TTC549 (cell line): ENCODE measurements around the gene COL4A3.
"Not testable (repeated sequence)": the region's sequence is repeated elsewhere in the genome, so short reads cannot be mapped to it uniquely, and the experiment has no call there.

Source experiments
- FAIRE-seq: peaks from 2 replicates; lab custom pipeline; 2012; peaks lifted over from hg19 to GRCh38; lab: Jason Lieb, UNC

Gene COL4A3

DNA sequence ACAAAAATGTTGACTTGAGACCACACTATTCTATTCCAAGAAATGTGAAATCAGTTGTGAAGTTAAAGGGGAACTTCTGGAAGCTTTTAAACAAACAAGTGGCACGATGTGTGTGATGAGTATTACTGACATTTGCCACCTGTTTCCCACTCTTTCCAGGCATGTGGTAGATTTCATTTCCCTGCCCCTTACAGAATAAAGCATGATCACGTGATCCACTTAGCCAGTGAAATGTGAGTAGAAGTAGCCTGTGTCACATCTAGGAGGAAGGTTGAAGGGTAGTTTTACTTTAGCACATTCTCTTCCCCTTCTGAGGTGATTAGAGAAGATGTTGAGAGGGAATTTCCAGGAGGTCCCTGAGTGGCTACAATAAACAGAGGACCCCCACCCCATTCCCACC is 4.3 kb upstream of the COL4A3 start:
- FAIRE-seq, result no peak

DNA sequence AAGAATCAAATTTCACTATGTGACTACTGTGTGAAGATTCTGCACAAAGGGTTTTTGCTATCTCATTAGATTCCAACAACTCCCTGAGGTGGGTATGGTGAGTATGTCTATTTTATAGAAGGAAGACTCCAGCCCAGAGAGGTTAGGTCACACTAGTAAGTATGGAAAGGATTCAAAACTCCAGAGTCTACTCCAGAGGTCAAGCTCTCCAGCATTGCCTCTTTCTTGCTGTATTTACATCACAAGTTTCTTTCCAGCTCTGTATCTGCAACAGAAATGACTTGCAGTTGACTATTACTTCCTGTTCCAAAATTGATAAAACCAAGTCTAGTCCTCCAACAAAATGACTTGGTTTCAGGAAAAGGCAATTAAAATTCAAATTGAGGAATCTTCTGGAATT is 2.5 kb upstream of the COL4A3 start:
- no peak for FAIRE-seq

DNA sequence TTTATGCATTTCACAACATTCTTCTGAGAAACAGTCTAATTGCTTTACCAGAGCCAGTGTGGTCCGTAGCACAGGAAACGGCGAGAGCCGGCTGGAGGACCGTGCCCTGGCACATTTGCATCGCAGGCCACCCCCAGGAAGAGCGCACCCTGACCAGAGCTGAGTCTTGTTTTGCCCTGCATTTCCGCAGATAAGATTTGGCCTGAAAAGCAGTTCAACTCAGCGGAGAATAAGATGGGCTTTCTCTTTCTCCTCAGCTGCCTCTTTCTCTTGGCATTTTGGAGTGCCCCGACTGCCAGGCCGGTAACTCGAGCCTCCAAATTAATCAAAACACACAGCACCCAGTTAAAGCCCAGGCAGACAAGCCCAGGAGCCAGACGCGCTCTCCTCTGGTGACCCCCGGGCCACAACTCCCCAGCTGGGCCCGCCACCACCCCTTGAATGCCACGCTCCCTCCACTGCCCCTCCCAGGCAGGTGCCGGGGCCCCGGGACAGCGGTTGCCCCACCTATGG is 883 bp upstream of the COL4A3 start:
- FAIRE-seq, result no peak

DNA sequence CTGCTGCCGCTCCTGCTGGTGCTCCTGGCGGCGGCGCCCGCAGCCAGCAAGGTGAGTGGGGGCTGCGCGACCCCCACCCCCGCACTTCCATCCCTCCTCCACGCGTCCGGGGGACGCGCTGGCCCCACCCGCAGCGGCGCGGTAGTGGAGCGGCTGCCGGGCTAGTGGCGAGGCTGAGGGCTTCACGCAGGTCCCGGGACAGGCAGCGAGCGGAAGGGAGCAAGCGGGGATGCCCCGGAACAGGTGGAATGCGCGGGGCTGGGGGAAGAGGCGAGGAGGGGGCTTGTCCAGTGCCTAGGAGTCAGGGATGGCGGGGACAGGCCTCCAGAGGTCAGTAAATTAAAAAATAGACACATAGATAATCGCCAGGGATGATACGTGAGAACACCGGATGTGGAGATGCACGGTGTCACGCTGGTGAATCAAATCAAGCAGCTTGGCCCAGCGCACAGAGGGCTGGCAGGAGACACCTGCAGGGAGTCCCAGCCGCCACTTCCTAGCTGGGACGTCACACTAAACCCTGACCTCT is 403 bp downstream of the COL4A3 start:
- no peak for FAIRE-seq

DNA sequence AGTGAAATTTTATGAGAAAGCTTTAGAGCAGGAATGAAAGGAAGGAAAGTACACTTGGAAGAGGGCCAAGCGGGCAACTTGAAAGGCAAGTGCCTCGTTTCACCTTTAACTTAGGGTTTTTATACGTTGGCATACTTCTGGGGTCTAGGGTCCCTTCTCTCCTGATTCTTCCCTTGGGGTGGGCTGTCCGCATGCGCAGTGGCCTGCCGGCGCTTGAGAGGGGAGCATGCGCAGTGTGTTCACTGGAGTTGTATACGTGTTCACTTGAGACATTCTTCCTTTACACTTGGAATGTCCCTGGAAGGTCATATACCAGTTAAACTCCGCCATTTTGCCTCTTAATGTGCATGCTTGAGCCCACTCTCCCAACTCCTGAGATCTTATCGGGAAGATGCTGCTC is 7.4 kb downstream of the COL4A3 start:
- not testable (repeated sequence) for FAIRE-seq

DNA sequence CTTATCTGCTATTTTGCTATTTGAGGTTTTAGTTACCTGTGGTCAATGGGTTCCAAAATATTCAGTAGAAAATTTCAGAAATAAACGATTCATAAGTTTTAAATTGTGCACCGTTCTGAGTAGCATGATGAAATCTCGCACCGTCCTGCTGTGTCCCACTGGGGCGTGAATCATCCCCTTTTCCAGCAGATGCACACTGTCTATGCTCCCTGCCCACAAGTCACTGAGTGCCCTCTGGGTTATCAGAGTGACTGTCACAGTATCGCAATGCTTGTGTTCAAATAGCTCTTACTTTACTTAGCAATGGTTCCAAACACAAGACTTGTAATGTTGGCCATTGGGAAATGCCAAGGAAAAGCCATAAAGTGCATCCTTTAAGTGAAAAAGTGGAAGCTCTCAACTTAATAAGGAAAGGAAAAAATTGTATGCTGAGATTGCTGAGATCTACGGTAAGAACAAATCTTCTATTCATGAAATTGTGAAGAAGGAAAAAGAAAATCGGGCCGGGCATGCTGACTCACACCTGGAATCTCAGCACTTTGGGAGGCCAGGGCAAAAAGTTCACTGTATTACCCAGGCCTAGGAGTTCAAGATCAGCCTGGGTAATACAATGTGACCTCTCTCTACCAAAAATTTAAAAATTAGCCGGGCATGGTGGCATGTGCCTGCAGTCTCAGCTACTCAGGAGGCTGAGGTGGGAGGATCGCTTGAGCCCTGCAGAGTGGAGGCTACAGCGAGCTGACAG is 13.3 kb downstream of the COL4A3 start:
- no peak for FAIRE-seq

DNA sequence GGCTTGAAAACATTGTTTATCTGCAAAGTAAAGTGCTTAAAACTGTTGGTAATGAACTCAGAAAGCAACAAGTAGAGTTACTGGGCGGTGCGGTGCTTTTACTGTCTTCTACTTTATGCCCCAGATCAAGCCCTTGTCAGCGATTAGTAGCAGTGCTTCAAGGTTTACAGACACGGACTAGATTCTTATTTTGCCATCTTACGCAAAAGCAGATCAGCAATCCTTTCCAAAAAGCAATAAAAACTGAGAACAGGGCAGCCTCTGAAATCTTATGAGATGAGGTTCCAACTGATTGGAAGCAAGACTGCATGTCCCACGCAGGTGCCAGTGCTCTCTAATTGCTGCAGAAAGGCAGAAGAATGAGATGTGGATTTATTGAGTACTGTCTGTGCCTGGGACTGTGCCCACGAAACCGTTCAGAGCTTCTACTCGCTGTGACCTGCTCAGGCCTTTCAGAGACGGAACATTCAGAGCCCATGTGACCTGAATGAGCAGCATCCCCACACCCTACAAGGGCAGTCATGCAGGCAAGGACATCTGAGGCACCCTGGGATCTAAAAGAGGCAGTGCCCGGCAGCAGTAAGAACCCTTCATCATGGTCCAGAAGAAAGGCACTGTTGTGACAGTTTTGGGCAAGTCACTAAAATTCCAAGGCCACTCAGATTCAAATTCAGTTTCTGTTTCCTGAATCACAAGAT is 15.7 kb downstream of the COL4A3 start:
- no peak for FAIRE-seq

DNA sequence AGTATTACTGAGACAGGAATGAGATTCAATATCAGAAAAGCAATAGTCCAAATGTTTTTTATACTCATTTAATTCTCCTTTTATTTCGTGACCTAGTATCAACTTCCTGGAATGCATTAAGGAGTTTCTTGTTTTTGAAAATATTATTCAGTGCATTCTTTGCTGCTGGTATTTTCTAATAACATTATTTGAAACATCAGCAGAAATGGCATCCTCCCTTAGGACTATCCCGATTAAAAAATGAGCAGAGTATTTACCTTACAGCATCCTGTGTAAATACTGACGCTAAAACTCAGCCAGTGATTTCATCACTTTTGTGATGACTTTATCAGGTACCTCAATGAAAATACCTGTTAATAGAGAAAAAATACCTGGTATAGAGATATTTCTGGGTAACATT is 16.3 kb downstream of the COL4A3 start:
- FAIRE-seq, result no peak

DNA sequence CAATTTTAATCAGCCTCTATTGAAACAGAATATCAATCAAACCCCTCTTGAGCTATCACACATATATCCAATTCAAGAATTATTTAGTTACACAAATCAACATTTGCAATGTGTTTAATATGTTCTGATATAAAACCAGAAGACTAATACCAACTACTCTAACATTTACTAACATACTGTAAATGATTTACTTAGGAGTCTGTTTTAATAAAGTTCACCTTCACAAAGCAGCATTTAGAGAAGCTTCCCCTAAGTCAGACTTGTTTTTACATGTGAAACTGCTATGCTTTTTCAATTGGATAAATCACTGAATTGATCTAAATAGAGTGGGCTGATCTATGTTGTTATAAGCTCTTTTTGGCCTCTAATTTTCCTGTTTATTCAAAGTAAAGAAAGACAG is 18.3 kb downstream of the COL4A3 start:
- FAIRE-seq, result no peak

DNA sequence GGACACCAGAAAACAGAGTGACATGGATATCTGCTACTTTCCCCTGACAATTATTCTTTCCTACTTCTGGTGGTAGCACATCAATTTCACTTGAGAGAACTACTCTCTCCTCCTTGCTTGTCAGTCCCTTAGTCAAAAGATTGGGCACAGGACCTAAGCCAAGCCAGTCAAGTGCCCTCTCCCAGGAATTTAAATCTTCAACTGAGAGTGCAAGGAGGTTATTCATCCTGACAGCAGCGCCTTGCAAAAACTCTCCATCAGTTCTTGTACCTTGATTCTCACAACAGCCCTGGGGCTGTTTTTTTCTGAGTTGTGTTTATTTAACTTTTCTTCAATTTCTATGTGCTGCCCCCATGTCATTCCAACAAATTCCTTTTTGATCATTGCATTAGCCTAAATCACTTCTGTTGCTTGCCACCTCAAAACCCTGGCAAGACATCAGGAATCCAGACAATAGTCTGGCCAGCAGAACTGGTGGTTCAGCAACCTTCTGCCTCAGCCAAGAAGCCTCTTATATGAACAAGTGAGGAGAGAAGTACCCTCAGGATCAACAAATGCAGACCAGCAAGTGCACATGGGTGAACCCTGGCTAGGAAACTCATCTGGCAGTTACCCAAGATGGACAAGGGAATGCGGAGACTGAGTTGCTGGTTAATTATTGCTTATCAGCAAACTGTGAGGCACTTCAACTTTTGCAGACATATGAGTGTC is 19.4 kb downstream of the COL4A3 start:
- FAIRE-seq, result no peak

DNA sequence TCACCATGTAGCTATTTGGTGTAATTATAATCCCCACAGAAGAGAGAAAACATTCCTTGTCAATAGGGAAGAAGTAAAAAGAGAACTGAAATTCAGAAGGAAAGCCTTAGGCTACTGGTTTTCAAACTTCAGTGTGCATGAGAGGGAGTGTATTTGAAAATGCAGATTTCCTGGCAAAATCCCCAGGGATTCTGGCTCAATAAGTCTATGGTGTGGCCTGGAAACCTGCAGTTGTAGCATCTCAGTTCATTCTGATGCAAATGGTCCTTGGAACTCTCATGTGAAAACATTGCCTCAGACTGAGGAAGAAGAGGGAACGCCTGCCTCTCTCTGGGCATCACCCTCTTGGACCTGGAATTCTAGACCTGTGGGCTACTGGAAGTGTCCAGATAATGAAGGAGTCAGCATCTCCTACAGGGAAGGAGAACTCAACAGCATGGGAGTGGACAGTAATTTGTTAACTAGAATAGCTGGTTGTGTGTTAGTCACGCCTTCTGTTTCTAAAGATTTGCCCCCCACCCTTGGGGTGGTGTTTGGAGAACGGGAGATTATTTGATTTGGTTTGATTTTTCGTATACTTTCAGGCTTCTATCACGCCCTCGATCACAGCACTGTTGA is 21.3 kb downstream of the COL4A3 start:
- FAIRE-seq, result no peak

DNA sequence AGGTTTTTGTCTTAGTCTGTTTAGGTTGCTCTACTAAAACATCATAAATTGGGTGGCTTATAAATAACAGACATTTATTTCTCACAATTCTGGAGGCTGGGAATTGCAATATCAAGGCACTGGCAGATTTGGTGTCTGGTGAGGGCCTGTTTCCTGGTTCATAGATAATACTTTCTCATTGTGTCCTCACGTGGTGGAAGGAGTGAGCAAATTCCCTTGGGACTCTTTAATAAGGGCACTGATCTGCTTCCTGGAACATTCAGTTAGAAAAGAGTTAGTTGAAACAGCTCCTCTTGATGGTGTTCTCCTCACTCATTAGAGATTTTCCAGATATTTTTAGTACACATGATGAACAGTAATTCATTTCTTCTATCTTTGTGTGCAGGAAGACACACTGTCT is 22.3 kb downstream of the COL4A3 start:
- no peak for FAIRE-seq

DNA sequence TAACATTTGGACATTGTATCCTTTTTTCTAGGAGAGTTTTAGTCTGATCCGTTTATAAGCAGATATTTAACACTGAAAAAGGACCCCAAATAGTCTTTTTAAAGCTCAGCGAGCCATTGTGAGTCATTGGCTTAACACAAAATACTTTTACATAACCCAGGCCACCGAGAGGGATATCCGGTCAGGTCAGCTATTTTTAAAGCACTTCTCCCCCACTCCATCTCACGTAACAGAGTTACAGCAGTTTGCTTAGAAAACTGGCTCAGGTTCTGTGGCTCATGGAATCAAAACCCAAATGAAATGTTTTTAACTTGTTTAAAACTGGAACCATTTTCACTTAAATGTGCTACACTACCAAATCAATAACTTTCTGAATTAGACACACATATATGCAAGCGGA is 23.9 kb downstream of the COL4A3 start:
- FAIRE-seq, result no peak

DNA sequence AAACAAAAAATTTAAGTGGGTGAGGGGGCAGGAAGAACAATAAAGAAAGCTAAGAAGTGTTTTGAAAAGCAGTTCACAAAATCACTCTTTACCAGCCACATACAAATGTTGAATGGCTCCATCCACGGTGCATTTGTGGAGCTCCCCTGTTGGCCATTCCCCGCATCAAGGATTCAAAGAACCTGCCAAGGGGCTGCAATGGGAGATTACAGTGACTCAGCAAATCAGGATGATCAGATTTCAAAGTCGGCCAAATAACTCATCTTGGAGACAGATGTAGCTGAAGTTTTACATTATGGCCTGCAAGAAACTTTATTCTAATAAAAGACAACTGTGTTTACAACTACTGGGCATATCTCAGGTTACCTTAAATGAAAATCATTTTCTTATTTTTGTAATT is 26.9 kb downstream of the COL4A3 start:
- FAIRE-seq, result no peak

DNA sequence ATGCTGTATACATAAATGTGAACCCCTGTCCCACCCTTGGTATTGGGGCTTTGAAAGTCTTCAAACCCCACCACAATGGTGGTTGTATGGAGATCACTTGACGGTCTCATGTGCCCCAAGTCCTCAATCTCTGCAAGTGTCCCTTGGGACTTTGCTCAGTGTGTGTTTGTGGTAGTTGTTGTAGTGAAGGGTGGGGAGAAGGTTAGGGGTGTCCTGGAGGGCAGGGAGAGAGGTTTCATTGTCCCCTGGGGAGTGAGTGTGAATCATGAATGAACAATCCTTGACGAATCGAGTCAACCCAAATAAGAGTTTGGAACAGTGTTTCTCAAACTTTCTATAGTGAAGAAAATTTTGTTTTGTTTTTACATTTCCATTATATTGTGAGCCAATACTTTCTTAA is 28.1 kb downstream of the COL4A3 start:
- no peak for FAIRE-seq

DNA sequence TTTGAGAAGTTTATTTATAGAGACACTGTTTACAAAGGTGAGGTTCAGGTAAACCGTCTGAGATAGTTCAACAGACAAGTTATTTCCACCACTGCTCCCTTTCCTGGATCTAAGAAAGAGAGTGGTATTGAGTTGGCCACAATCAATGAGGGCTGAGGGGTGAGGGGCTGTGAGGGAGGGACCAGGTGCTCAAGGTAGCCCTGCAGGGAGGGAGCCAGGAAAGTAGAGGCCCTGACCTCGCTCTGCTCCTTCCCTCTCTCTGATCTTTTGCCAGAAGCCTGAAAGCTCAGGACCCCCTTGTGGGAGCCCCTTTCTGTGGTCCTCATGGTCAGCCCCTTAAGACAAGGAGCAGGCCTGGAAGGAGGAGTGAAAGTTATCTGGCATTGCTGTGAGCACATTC is 29.8 kb downstream of the COL4A3 start:
- FAIRE-seq, result no peak

DNA sequence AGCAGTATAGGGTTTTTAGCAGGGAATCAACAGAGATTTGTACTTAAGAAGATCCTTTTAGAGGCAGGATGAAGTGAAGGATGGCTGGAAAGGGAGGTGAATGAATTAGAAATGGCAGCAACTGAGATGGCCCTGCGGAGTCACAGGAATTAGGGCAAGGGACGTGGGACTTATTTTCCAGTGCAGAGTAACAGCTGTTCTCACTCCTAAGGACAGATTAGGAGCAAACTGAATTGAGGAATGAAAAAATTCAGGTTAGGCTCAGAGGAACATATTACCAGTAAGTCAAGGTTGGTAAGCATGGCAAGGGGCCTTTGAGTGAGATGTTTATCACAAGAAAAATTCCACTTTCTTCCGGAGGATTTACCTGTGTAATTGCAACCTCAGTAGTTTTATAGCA is 34.4 kb downstream of the COL4A3 start:
- no peak for FAIRE-seq

DNA sequence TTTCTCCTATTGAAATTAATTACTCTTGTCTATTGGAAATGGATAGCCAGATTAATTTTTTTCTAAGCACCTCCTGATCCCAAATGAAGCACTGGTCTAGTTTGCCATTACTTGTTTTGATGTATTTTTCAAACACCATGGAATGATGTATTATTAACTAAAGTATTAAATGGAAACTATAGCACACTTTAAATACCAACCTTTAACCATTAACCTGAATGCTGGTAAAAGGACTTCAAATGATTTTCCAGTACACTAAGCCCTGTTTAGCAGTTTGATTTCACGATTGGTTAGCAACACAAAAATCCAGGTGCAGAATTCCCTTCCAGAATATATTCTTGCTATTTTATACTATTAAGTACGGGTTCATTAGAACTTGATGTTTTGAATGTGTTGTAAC is 37.3 kb downstream of the COL4A3 start:
- no peak for FAIRE-seq

DNA sequence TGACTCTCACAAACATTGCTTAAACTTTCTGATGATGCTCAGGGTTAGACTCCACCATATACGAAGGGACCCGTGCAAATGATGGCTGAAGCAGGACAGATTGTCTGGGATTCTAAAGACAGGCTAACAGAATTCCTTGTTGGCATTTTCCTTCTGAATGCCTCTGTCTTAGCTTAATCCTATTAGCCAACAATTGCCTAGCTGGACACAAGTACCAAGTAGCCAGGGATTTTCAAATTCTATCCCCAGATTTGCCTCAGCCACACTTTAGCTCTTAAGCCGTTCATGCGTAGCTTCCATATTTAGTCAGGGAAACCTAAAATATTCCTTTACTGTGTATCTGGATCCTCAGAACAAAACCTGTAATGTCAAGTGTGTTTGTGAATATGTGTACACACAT is 40.0 kb downstream of the COL4A3 start:
- FAIRE-seq, result no peak

DNA sequence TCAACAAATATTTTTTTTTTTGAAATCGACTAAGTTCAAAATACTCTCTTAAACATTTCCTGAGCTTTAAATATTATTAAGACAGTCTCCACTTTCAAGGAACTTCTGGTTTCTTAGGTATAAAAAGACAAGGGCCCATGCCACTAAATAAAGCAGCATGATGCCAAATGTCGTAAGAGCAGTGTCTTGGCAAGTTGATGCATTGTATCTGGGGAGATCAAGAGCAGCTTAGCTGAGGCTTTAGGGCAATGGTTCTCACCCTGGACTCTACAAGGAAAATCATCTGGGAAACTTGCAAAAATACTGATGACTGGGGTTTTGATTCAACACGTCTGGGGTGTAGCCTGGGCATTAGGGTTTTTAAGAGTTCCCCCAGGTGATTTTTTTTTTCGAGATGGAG is 41.3 kb downstream of the COL4A3 start:
- no peak for FAIRE-seq

DNA sequence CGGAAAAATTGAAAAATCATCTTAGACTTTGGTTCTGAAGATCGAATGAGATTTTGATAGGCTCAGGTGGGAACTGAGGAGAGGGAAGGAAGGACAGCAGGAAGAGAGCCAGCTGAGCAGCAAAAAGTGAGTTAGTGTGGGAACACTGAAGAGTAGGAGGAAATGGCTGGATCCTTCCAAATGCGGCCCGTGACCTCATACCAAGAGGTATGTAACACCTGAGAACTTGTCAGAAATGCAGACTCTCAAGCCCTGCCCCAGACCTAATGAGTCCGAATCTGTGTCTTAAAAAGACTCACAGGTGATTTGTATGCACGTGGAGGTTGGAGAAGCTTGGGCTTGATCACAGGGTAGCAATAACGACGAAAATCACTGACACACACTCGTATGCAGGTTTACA is 42.0 kb downstream of the COL4A3 start:
- FAIRE-seq, result no peak

DNA sequence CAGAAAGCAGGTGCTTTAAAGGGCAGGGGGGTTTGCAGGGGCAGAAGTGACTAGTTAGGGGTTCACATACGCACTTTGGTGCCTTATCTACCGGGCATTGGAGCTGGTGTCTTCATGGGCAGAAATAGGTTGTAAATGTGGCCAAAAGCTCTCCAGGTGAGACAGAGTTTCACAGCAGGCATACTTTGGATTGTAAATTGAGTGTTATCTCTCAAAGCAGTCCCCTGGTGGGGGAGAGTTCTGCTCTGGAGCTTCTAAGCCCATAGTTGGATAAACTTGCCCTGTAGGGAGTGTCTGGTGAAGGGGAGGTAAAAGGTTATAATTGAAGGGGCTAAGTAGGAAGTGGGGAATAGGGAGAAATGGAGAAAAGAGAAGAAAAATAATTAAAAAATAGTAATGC is 43.1 kb downstream of the COL4A3 start:
- no peak for FAIRE-seq

DNA sequence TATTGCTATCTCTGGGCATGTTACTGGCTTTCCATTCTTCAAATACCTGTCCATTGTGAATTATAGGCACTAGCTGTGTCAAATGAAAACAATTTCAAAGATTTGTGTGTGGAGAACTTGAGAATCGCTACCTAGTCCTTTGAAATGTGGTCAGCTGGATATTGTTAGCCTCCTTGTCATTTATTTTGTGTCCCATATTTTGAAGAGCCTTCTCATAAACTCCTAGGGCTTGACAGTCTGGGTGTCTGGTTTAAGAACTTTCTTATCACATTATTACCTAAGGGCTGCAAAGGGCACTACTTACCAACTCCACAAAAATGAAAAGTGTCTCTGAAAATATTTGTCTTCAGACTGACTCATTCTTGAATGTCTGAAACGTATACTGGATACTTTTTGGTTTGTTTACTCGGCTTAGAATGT is 50.2 kb downstream of the COL4A3 start:
- FAIRE-seq, result no peak
